Osteocyte (in vitro differentiated cells): ENCODE measurements around the gene HOXD4. TPM values are rescaled to one million over a fixed set of nuclear protein-coding genes. Genes with fewer than 3 reads are reported as not detected.

Experiments used
- DNase-seq: peaks from one replicate; pipeline ENCODE4 v3.0.0; 2021; ENCODE audit warnings: mixed read lengths; ENCODE audit not compliant: unreplicated experiment; ENCODE audit errors: extremely low spot score
- H3K27ac Mint-ChIP-seq: one replicate; pipeline ENCODE4 v1.8.0; 2021; ENCODE audit warnings: mild to moderate bottlenecking, mixed read lengths; ENCODE audit not compliant: unreplicated experiment
- H3K27me3 Mint-ChIP-seq: one replicate; pipeline ENCODE4 v1.8.0; 2021; ENCODE audit warnings: mixed read lengths; ENCODE audit not compliant: unreplicated experiment
- H3K36me3 Mint-ChIP-seq: one replicate; pipeline ENCODE4 v1.8.0; 2021; ENCODE audit warnings: mixed read lengths; ENCODE audit not compliant: unreplicated experiment
- H3K4me1 Mint-ChIP-seq: one replicate; pipeline ENCODE4 v1.8.0; 2021; ENCODE audit warnings: mixed read lengths; ENCODE audit not compliant: unreplicated experiment
- H3K4me3 Mint-ChIP-seq: one replicate; pipeline ENCODE4 v1.8.0; 2021; ENCODE audit warnings: mild to moderate bottlenecking, moderate library complexity, mixed read lengths; ENCODE audit not compliant: unreplicated experiment
- H3K9me3 Mint-ChIP-seq: one replicate; pipeline ENCODE4 v1.8.0; 2021; ENCODE audit warnings: mixed read lengths; ENCODE audit not compliant: unreplicated experiment
- CTCF ChIP-seq: fragments of 200-600 bp; sonication (generic); IDR thresholded peaks from 2 replicates; pipeline ENCODE4 v1.5.0; 2021; ENCODE audit warnings: antibody characterized with exemption, mild to moderate bottlenecking, moderate library complexity
- total RNA-seq: library from RNA; stranded (reverse); gene quantifications from 2 replicates; pipeline ENCODE4 v1.2.1, GENCODE V29; 2021

The HOXD4 gene
- total RNA-seq, 1 donor from 2014 or later: not detected

- H3K36me3 Mint-ChIP-seq: peaks cover 1% of the 10 kb centered on the region
- no peak for DNase-seq
- H3K9me3 Mint-ChIP-seq: no peaks in the 10 kb centered on the region
- H3K27me3 Mint-ChIP-seq: peaks cover 86% of the 10 kb centered on the region
- peak overlapping the region; percentile 29 for H3K4me3 Mint-ChIP-seq
- peaks cover 24% of the 10 kb centered on the region for H3K4me1 Mint-ChIP-seq
- no peak for TF ChIP-seq CTCF
- no peak overlapping the region for H3K27ac Mint-ChIP-seq
These were observed 21.6 kb upstream of the HOXD4 start for GRCh38 chr2:176129813-176130146.

GRCh38 chr2:176130147-176130956, 21.0 kb upstream of the HOXD4 start:
- H3K27me3 Mint-ChIP-seq: peaks cover 86% of the 10 kb centered on the region
- TF ChIP-seq CTCF: no peak
- no peaks in the 10 kb centered on the region for H3K9me3 Mint-ChIP-seq
- no peak for DNase-seq
- H3K4me3 Mint-ChIP-seq: peak overlapping the region; percentile 62
- H3K27ac Mint-ChIP-seq: no peak overlapping the region
- H3K4me1 Mint-ChIP-seq: peaks cover 25% of the 10 kb centered on the region
- no peaks in the 10 kb centered on the region for H3K36me3 Mint-ChIP-seq

GRCh38 chr2:176130957-176131847, 20.1 kb upstream of the HOXD4 start:
- peaks cover 31% of the 10 kb centered on the region for H3K4me1 Mint-ChIP-seq

GRCh38 chr2:176131848-176132158, 19.5 kb upstream of the HOXD4 start:
- peaks cover 84% of the 10 kb centered on the region for H3K27me3 Mint-ChIP-seq
- no peak overlapping the region for H3K27ac Mint-ChIP-seq
- H3K36me3 Mint-ChIP-seq: no peaks in the 10 kb centered on the region
- TF ChIP-seq CTCF: no peak
- H3K4me1 Mint-ChIP-seq: peaks cover 33% of the 10 kb centered on the region
- peak overlapping the region; percentile 34 for H3K4me3 Mint-ChIP-seq
- DNase-seq: no peak
- no peaks in the 10 kb centered on the region for H3K9me3 Mint-ChIP-seq

More at GRCh38 chr2:176130957-176131847, 20.1 kb upstream of the HOXD4 start:
- peak overlapping the region; percentile 62 for H3K4me3 Mint-ChIP-seq
- H3K36me3 Mint-ChIP-seq: no peaks in the 10 kb centered on the region
- no peaks in the 10 kb centered on the region for H3K9me3 Mint-ChIP-seq
- H3K27me3 Mint-ChIP-seq: peaks cover 86% of the 10 kb centered on the region
- no peak for TF ChIP-seq CTCF
- DNase-seq: no peak
- no peak overlapping the region for H3K27ac Mint-ChIP-seq
